Measurements from ENCODE around the gene CNN2.
A peak's percentile ranks its signal among the peaks of the same experiment; 100 is the strongest.
"Not testable (repeated sequence)": the region's sequence is repeated elsewhere in the genome, so short reads cannot be mapped to it uniquely, and the experiment has no call there.

The CNN2 gene

GRCh38 chr19:1025080-1025479 is 1.3 kb upstream of the CNN2 start:
- not testable (repeated sequence) for FAIRE-seq; DNase-seq (ENCODE audit: insufficient read length, low spot score)

- no peak for DNase-seq (ENCODE audit: insufficient read length, low spot score)
- peak; percentile 84 for FAIRE-seq
Measured at GRCh38 chr19:1026783-1027649, 608 bp downstream of the CNN2 start.

- no peak for FAIRE-seq
- DNase-seq (ENCODE audit: insufficient read length, low spot score): no peak
Measured at GRCh38 chr19:1027650-1028061, 1.2 kb downstream of the CNN2 start.

- FAIRE-seq (peak; percentile 93), DNase-seq (ENCODE audit: insufficient read length, low spot score) (no peak)
Measured at GRCh38 chr19:1028062-1028926, 1.9 kb downstream of the CNN2 start.

GRCh38 chr19:1032264-1032867 is 6.0 kb downstream of the CNN2 start:
- DNase-seq (ENCODE audit: insufficient read length, low spot score) (no peak), FAIRE-seq (no peak)

GRCh38 chr19:1035998-1036621 is 9.7 kb downstream of the CNN2 start:
- DNase-seq (ENCODE audit: insufficient read length, low spot score) (no peak), FAIRE-seq (no peak)

GRCh38 chr19:1037621-1038064 is 11.2 kb downstream of the CNN2 start:
- FAIRE-seq (no peak), DNase-seq (ENCODE audit: insufficient read length, low spot score) (no peak)

- DNase-seq (ENCODE audit: insufficient read length, low spot score): no peak
- FAIRE-seq: no peak
Measured at GRCh38 chr19:1038978-1039645, 12.7 kb downstream of the CNN2 start.

- peak; percentile 94 for FAIRE-seq
Measured at GRCh38 chr19:1039646-1040475, 13.5 kb downstream of the CNN2 start, which contains the start of gene ABCA7. TSS of gene ABCA7 (plus strand) at chr19:1040107. CDS start at chr19:1041362, 1,255 bp downstream.

GRCh38 chr19:1040476-1041271 is 14.3 kb downstream of the CNN2 start:
- FAIRE-seq (peak; percentile 100), DNase-seq (ENCODE audit: insufficient read length, low spot score) (peak; percentile 99)

More at GRCh38 chr19:1039646-1040475, 13.5 kb downstream of the CNN2 start, which contains the start of gene ABCA7:
- peak; percentile 83 for DNase-seq (ENCODE audit: insufficient read length, low spot score)

- FAIRE-seq (no peak), DNase-seq (ENCODE audit: insufficient read length, low spot score) (no peak)
Measured at GRCh38 chr19:1041272-1041834, 14.9 kb downstream of the CNN2 start.

GRCh38 chr19:1041835-1042685 is 15.7 kb downstream of the CNN2 start:
- DNase-seq (ENCODE audit: insufficient read length, low spot score): no peak
- no peak for FAIRE-seq

- DNase-seq (ENCODE audit: insufficient read length, low spot score) (no peak), FAIRE-seq (no peak)
Measured at GRCh38 chr19:1042689-1043511, 16.5 kb downstream of the CNN2 start.

GRCh38 chr19:1045247-1045603 is 18.8 kb downstream of the CNN2 start:
- FAIRE-seq: peak; percentile 76

GRCh38 chr19:1046117-1046626 is 19.8 kb downstream of the CNN2 start:
- DNase-seq (ENCODE audit: insufficient read length, low spot score): no peak

More at GRCh38 chr19:1045247-1045603, 18.8 kb downstream of the CNN2 start:
- DNase-seq (ENCODE audit: insufficient read length, low spot score): peak; percentile 75

More at GRCh38 chr19:1046117-1046626, 19.8 kb downstream of the CNN2 start:
- FAIRE-seq: no peak
